ENCODE measurements around the gene CKS1B.

- TF ChIP-seq CTCF (IDR thresholded peaks at IDR 0.05; ENCODE audit: low read depth, low read length) (peak; percentile 42), EZH2phosphoT487 (IDR thresholded peaks at IDR 0.05; ENCODE audit: low read depth) (no peak)
These were observed 958 bp upstream of the CKS1B start for GRCh38 chr1:154973344-154974101.
